HepG2 (cell line): ENCODE results near the gene HOXD12. TPM values are rescaled to one million over a fixed set of nuclear protein-coding genes. Genes with fewer than 3 reads are reported as not detected.

Experiments used
- ATAC-seq: fragments of 200-7000 bp; cut with Tn5 transposase; 3 replicates; pipeline ENCODE4 v1.9.1; 2020; ENCODE audit warnings: mild to moderate bottlenecking, moderate library complexity
- BruUV-seq: library from RNA; stranded (reverse); fragments of 400-500 nt; replicated peaks from 2 replicates; lab custom pipeline; 2021; lab: Mats Ljungman, UMichigan
- CTCF ChIA-PET: fragments of 300-600 bp; formaldehyde crosslinking; extraction: SDS; loops from one replicate; lab custom pipeline; 2021; ENCODE audit warnings: low total read pairs, inconsistent platforms, low intra/inter-chr PET ratio; lab: Yijun Ruan, JAX
- POLR2A ChIA-PET: fragments of 350-600 bp; sonication (Branson Sonifier 250); formaldehyde crosslinking; loops from one replicate; lab custom pipeline; 2020; ENCODE audit warnings: antibody characterized with exemption, inconsistent platforms; lab: Yijun Ruan, JAX
- DNase-seq: peaks from one replicate; pipeline ENCODE4 v3.0.0-alpha.2; 2015; ENCODE audit warnings: low spot score
- FAIRE-seq: peaks from 3 replicates; lab custom pipeline; 2011; peaks lifted over from hg19 to GRCh38; lab: Jason Lieb, UNC
- H2AFZ ChIP-seq: one replicate; pipeline ENCODE4 v1.6.1; 2011; ENCODE audit warnings: low read length, inconsistent platforms
- H3K27ac ChIP-seq: fragments of 300-600 bp; 3 replicates; pipeline ENCODE4 v1.8.0; 2011; ENCODE audit warnings: mixed run types, mild to moderate bottlenecking, mixed read lengths, low read length, inconsistent platforms; ENCODE audit not compliant: insufficient read depth; ENCODE audit errors: extremely low read length
- H3K27me3 ChIP-seq, 2 experiments: fragments of 200-600 bp in 1 of 2; 2 replicates in 1 of 2; 3 replicates in 1 of 2; pipeline versions ENCODE4 v1.6.0 to v1.8.0; 2011; ENCODE audit warnings: low read length in 2 of 2, mild to moderate bottlenecking in 2 of 2, moderate library complexity in 2 of 2, inconsistent platforms in 1 of 2; ENCODE audit not compliant: insufficient read depth in 2 of 2, control insufficient read depth in 1 of 2
- H3K36me3 ChIP-seq, 2 experiments: fragments of 200-600 bp in 1 of 2; replicated peaks in 1 of 2; 2 replicates in 1 of 2; 3 replicates in 1 of 2; pipeline versions ENCODE4 v1.5.1 to v1.8.0; 2011; ENCODE audit warnings: low read length in 2 of 2, inconsistent platforms in 1 of 2; ENCODE audit not compliant: insufficient read depth in 2 of 2, control insufficient read depth in 1 of 2
- H3K4me1 ChIP-seq: 2 replicates; pipeline ENCODE4 v1.5.1; 2012; ENCODE audit warnings: low read length, inconsistent platforms; ENCODE audit not compliant: insufficient read depth
- H3K4me2 ChIP-seq: 2 replicates; pipeline ENCODE4 v1.6.0; 2011; ENCODE audit warnings: low read depth, low read length, inconsistent platforms
- H3K4me3 ChIP-seq, 3 experiments: fragments of 200-600 bp in 1 of 3; sonication (generic), shearing (Covaris generic) in 1 of 3; replicated peaks in 1 of 3; 2 replicates each; pipeline ENCODE4 v1.5.1; 2011 to 2016; ENCODE audit warnings: low read length in 3 of 3, inconsistent platforms in 2 of 3, low read depth in 2 of 3, mild to moderate bottlenecking in 2 of 3, control low read depth in 1 of 3, mixed read lengths in 1 of 3; ENCODE audit not compliant: insufficient read depth in 1 of 3
- H3K79me2 ChIP-seq: one replicate; pipeline ENCODE4 v1.6.1; 2011; ENCODE audit warnings: low read length, inconsistent platforms; ENCODE audit not compliant: insufficient read depth
- H3K9ac ChIP-seq: 2 replicates; pipeline ENCODE4 v1.6.0; 2011; ENCODE audit warnings: mild to moderate bottlenecking, low read depth, low read length, inconsistent platforms; ENCODE audit not compliant: insufficient read depth
- H3K9me3 ChIP-seq: 2 replicates; pipeline ENCODE4 v1.5.1; 2012; ENCODE audit warnings: mild to moderate bottlenecking, low read length
- H4K20me1 ChIP-seq: 2 replicates; pipeline ENCODE4 v1.6.0; 2011; ENCODE audit warnings: inconsistent platforms, mild to moderate bottlenecking, low read length, moderate library complexity; ENCODE audit not compliant: insufficient read depth
- FOXK1 ChIP-seq: sonication (generic); formaldehyde crosslinking; IDR thresholded peaks from 2 replicates; pipeline ENCODE4 v1.4.0; 2020; ENCODE audit warnings: low read depth, missing genetic modification reagents, borderline replicate concordance
- HDAC2 ChIP-seq: sonication (generic); formaldehyde crosslinking; IDR thresholded peaks from 2 replicates; pipeline ENCODE4 v1.4.0; 2020; ENCODE audit warnings: missing genetic modification reagents
- HNRNPK ChIP-seq: fragments of 200-400 bp; formaldehyde crosslinking; IDR thresholded peaks from 2 replicates; pipeline ENCODE4 v1.6.1; 2018; ENCODE audit warnings: low read length, low read depth, moderate library complexity, mild to moderate bottlenecking; ENCODE audit not compliant: poor library complexity, severe bottlenecking
- PPARG ChIP-seq: conservative IDR thresholded peaks from 2 replicates; pipeline ENCODE4 v1.6.1; 2016; ENCODE audit warnings: missing biosample characterization, missing genetic modification reagents
- TEAD2 ChIP-seq: sonication (generic); formaldehyde crosslinking; IDR thresholded peaks from 2 replicates; pipeline ENCODE4 v1.9.0; 2021; ENCODE audit warnings: missing genetic modification reagents
- XBP1 ChIP-seq: sonication (generic); formaldehyde crosslinking; IDR thresholded peaks from 2 replicates; pipeline ENCODE4 v1.5.0; 2020; ENCODE audit warnings: missing genetic modification reagents
- ZNF503 ChIP-seq: sonication (generic); formaldehyde crosslinking; IDR thresholded peaks from 2 replicates; pipeline ENCODE4 v1.4.0; 2020; ENCODE audit warnings: missing genetic modification reagents
- WGBS: methylation state at CpG from one replicate; pipeline ENCODE4 v1.1.6; 2017; ENCODE audit warnings: low lambda C conversion rate; 5-methylcytosine and 5-hydroxymethylcytosine counted together
- in situ Hi-C: cut with HindIII; loops from 2 replicates; pipeline ENCODE4 v1.10.0; 2017; ENCODE audit warnings: low pct_unique_long_range_greater_than_20kb; ENCODE audit not compliant: extremely low pct_ligation_motif_present
- intact Hi-C: fragments of 100-400 bp; cut with micrococcal nuclease; formaldehyde crosslinking; loops from one replicate; pipeline ENCODE4 v1.10.0; 2022; ENCODE audit not compliant: unreplicated experiment
- polyA plus RNA-seq, 8 experiments: library from polyadenylated mRNA; depleted of rRNA in 3 of 8; stranded (reverse) in 7 of 8; unstranded in 1 of 8; fragments of >200 nt; fragmentation: Illumina TruSeq in 4 of 8; extraction: Trizol in 4 of 8; gene quantifications; 2 replicates each; pipeline versions ENCODE4 v1.2.1 to v1.2.3, GENCODE V29; 2011 to 2016; ENCODE audit warnings: low read depth in 4 of 8, missing spikeins in 1 of 8, mixed read lengths in 1 of 8; ENCODE audit not compliant: insufficient read depth in 1 of 8
- total RNA-seq, 5 experiments: library from RNA; depleted of rRNA; stranded (reverse); fragments of >200 nt; fragmentation: Illumina TruSeq; extraction: Trizol; gene quantifications; 2 replicates each; pipeline ENCODE4 v1.2.3, GENCODE V29; 2016; ENCODE audit warnings: low read depth in 1 of 5
- TF ChIP-seq, protein P1 (sequence below): sonication (generic); formaldehyde crosslinking; IDR thresholded peaks from 2 replicates; pipeline ENCODE4 v1.4.0; 2020; ENCODE audit warnings: missing genetic modification reagents, borderline replicate concordance
- TF ChIP-seq, protein P2 (sequence below): sonication (generic); formaldehyde crosslinking; IDR thresholded peaks from 2 replicates; pipeline ENCODE4 v1.4.0; 2020; ENCODE audit warnings: mild to moderate bottlenecking, missing genetic modification reagents

The HOXD12 gene
- total and polyA plus RNA-seq, 2 of the 13 experiments (the other 11 are each of a cell fraction or from before 2014, with no cell fraction given): not detected

DNA sequence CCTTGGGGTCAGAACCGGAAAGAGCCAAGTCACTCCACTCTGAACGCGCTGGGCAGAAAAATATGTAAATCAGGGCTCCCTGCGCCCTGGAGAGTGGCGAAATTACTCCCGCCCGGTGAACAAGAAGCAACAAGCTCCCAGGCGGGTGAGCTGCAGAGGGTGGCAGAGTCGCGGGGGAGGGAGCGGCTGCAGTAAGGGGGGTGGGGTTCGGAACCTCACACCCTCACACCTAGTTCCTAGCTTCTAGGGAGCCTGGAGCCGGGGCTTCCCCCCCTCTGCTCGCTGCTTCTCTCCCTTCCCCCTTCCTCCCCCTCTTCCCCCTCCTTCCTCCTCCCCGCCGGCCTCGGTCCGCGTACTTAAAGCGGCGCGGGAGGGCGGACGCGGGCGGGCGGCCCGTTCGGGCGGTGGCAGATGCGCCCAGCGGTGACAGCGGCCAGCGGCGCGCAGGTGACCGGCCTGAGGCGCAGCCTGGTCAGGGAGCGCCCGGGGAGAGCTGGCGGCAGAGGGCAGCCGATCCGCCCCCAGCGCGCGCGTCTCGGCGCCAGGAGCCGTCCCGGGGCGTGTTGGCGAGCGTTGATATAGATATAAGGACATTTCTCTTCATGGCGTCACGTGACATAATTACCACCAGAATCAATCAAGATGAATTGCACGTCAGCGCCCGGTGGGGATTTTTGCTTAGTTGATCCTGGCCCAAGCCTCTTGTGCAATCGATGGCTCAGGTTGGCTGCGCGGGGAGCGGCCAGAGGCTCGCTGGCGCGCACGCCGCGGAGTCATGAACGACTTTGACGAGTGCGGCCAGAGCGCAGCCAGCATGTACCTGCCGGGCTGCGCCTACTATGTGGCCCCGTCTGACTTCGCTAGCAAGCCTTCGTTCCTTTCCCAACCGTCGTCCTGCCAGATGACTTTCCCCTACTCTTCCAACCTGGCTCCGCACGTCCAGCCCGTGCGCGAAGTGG lies 7.3 kb downstream of the HOXD12 start, which contains the start of gene HOXD11 (continued):
- peak; percentile 88 for TF ChIP-seq HNRNPK
- TF ChIP-seq, protein P1, sequence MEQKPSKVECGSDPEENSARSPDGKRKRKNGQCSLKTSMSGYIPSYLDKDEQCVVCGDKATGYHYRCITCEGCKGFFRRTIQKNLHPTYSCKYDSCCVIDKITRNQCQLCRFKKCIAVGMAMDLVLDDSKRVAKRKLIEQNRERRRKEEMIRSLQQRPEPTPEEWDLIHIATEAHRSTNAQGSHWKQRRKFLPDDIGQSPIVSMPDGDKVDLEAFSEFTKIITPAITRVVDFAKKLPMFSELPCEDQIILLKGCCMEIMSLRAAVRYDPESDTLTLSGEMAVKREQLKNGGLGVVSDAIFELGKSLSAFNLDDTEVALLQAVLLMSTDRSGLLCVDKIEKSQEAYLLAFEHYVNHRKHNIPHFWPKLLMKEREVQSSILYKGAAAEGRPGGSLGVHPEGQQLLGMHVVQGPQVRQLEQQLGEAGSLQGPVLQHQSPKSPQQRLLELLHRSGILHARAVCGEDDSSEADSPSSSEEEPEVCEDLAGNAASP: no peak

GRCh38 chr2:176107731-176108181 lies 8.2 kb downstream of the HOXD12 start:
- Histone ChIP-seq H3K4me1 (no peaks in the 10 kb centered on the region), H3K27me3 (peaks cover 29 to 88% of the 10 kb centered on the region in 2 experiments), H3K4me2 (no peak overlapping the region), H3K27ac (no peak overlapping the region), H3K4me3 (no peak overlapping the region), H3K36me3 (no peaks in the 10 kb centered on the region), H3K9me3 (no peaks in the 10 kb centered on the region), H3K79me2 (no peaks in the 10 kb centered on the region), H4K20me1 (no peaks in the 10 kb centered on the region; the same call in 1 of the 2 replicates), H2AFZ (no peak overlapping the region), H3K9ac (no peak overlapping the region)
- ChIA-PET CTCF (no interaction called here), POLR2A (no interaction called here)
- DNase-seq (no peak), FAIRE-seq (no peak), ATAC-seq (no peak)
- in situ Hi-C loops (loop anchor here (10.0 kb wide), 1 partner anchor 1073 kb away; no protein-coding TSS in a partner anchor), intact Hi-C loops (no loop called here)
- TF ChIP-seq, protein P2, sequence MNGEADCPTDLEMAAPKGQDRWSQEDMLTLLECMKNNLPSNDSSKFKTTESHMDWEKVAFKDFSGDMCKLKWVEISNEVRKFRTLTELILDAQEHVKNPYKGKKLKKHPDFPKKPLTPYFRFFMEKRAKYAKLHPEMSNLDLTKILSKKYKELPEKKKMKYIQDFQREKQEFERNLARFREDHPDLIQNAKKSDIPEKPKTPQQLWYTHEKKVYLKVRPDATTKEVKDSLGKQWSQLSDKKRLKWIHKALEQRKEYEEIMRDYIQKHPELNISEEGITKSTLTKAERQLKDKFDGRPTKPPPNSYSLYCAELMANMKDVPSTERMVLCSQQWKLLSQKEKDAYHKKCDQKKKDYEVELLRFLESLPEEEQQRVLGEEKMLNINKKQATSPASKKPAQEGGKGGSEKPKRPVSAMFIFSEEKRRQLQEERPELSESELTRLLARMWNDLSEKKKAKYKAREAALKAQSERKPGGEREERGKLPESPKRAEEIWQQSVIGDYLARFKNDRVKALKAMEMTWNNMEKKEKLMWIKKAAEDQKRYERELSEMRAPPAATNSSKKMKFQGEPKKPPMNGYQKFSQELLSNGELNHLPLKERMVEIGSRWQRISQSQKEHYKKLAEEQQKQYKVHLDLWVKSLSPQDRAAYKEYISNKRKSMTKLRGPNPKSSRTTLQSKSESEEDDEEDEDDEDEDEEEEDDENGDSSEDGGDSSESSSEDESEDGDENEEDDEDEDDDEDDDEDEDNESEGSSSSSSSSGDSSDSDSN (CRISPR knock-in tag): no peak
- TF ChIP-seq TEAD2 (CRISPR knock-in tag) (no peak), FOXK1 (CRISPR knock-in tag) (no peak), PPARG (CRISPR knock-in tag) (no peak), XBP1 (CRISPR knock-in tag) (no peak), ZNF503 (CRISPR knock-in tag) (no peak), HDAC2 (CRISPR knock-in tag) (no peak)
- BruUV-seq: no TSS peak
- 85% methylated on average over 45 of the region's 59 CpGs for WGBS
